GM18870 (cell line): ENCODE data around the gene PYCR2.
"Not testable (repeated sequence)": the region's sequence is repeated elsewhere in the genome, so short reads cannot be mapped to it uniquely, and the experiment has no call there.

Experiments used
- ATAC-seq: cut with Tn5 transposase; IDR thresholded peaks from one replicate; pipeline ENCODE4 v1.9.1; 2021; ENCODE audit warnings: moderate library complexity; ENCODE audit not compliant: unreplicated experiment

Gene PYCR2

DNA sequence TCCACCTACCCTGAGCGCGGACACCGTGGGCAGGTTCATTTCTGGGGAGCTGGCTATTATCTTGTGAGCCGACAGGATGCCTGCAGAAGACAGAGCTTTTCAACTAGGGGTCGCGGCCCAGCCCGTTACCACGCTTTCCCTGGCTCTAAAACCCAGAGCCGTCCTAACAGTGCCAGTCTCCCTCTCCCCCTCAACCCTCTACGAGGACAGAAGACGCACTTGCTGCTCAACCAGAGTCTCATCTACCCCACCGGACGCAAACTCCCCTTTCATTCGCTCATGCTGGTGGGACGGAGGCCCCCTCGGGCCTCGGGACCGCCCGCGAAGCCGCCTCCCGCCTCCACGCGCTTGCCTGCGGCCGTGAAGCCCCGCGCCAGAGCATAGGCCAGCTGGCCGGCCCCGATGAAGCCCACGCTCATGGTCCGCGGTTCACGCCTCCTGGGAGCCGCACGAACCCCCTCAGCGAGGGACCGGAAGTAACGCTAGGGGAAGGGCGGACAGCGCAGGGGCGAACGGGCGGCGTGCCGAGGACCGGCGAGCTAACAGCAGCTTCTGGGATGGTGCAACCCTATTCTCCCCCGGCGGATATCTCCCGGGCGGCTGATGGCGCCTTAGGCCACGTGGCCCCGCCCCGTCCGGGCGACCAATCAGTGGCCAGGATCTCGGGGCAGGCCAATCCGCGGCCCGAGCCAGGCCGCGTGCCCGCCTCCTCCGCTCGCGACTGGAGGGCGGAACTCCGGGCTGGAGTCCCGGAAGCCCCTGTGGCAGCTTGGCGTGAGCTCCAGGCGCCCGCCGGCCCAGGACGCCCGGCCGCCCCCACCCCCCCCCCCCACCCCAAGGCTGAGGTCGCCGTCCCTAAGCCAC is at the start of gene PYCR2:
TSS of gene PYCR2 (minus strand) at position 559 of the 864 bp plus-strand sequence. CDS start at position 419, 140 bp downstream.
- ATAC-seq: peak; percentile 93

DNA sequence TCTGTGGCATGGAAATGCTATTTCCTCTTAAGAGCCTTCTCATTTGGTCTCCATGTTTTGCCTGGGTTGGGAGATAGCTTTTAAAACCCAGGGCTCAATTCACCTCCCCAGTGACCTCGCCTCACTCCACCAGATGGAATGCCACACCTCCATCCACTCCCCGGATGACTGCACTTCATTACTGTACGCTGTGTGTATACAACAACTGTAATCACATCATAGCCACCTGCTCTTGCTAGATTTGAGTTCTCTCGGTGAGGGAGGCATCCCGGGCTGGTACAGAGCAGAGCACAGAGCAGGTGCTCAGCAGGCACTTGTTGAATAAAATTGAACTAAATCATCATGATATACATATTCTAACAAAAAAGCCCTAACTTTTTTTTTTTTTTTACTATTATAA is 49.1 kb upstream of the PYCR2 start:
- ATAC-seq: no peak

DNA sequence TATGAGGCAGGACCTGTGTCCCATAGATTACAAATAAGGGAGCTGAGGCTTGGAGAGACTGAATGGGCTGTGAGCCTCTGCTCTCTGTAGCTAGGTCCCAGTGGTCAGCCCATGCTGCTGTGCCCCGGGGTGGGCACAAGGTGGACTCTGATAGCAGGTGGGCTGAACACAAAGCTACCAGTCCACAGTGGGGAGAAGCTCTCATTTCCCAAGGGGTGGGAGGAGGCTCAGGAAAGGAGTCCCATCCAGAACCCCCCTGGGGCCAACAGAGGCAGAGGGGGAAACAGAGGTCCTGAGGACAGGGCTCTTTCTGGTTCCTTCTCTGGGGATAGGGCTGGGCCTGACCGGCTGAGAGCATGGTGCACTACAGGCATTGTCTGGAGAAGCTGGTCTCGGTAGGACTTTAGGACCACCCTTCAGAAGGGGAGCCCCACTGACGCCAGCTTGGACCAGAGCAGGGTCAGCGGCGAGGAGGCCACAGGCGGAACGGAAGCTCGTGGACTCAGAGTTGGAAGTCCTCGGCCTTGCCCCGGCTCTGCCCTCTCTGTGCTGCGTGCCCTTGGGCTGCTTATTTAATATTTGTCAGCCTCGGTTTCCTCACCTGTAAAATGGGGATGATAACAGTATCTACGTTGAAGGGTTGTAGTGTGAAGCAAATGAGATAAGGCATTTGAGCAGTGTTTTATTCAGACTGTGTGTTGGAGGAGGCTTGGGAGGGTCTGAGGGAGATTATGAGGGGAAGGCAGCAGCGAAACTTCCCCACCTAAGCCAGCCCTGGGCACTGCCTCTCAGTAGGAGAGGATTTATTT is 48.5 kb upstream of the PYCR2 start:
- ATAC-seq: no peak

DNA sequence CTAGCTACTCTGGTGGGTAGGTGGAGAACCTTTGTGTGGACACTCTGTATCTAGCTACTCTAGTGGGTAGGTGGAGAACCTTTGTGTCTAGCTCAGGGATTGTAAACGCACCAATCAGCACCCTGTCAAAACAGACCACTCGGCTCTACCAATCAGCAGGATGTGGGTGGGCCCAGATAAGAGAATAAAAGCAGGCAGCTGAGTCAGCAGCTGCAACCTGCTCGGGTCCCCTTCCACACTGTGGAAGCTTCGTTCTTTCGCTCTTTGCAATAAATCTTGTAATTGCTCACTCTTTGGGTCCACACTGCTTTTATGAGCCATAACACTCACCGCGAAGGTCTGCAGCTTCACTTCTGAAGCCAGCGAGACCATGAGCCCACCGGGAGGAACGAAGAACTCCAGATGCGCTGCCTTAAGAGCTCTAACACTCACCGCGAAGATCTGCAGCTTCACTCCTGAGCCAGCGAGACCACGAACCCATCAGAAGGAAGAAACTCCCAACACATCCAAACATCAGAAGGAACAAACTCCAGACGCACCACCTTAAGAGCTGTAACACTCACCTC is 46.6 kb upstream of the PYCR2 start:
- ATAC-seq: not testable (repeated sequence)

DNA sequence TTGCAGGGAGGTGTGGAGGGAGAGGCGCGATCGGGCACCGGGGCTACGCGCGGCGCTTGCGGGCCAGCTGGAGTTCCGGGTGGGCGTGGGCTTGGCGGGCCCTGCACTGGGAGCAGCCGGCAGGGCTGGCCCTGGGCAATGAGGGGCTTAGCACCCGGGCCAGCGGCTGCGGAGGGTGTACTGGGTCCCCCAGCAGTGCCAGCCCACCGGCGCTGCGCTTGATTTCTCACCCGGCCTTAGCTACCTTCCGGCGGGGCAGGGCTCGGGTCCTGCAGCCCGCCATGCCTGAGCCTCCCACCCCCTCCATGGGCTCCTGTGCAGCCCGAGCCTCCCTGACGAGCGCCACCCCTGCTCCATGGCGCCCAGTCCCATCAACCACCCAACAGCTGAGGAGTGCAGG is 45.7 kb upstream of the PYCR2 start:
- ATAC-seq: not testable (repeated sequence)

DNA sequence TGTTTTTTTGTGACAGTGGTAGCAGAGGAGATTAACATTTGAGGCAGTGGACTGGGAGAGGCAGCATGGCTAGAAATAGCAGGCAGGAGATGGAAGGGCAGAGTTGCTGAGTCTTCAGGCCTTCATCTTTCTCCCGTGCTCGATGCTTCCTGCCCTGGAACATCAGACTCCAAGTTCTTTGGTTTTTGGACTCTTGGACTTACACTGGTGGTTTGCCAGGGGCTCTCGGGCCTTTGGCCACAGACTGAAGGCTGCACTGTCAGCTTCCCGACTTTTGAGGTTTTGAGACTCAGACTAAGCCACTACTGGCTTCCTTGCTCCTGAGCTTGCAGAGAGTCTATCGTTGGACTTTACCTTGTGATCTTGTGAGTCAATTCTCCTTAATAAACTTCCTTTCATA is 41.2 kb upstream of the PYCR2 start:
- no peak for ATAC-seq

DNA sequence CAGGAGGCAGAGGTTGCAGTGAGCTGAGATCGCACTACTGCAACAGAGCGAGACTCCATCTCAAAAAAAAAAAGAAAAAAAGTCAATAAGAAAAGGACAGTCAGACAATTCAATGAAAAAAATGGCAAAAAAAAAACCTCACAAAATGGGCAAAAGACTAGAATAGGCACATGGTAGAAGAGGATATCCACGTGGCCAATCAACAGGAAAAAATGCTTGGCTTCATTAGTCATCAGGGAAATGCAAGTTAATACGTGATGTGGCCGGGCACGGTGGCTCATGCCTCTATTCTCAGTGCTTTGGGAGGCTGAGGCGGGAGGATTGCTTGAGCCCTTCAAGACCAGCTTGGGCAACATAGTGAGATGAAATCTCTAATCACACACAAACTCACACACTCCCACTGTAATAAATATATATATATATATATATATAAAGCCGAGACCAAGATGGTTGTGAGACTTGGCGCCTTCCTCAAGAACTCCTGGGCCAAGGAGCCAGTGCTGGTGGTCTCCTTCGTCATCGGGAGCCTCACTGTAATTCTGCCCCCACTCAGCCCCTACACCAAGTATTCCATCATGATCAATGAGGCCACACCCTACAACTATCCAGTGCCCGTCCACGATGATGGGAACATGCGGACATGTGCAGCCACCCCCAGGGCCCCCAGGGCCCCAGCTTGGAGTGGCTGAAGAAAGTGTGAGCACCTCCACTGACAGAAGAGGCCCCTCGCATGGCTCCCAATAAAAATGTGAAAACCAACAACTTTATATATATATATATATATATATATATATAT is 39.9 kb upstream of the PYCR2 start:
- no peak for ATAC-seq

DNA sequence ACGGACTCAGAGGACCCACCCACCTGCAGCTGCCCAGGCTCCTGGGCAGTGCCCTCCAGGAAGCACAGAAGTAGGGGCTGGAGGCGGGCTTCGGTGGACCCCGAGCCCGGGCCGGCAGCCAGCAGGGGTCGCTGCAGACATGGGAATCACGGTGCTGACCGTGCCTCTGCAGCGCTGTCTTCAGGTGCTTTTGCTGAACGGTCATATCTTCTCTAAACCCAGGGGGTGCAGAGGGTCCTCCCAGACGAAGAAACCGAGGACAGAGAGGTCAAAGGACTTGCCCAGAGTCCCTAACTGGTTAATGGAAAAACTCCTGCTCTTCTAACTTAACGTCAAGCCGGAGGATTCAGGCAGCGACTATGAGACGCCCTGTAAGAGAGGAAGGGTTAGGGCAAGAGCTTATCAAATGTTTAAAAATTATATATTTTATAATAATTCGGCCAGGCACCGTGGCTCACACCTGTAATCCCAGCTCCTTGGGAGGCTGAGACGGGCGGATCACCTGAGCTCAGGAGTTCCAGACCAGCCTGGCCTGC is 38.5 kb upstream of the PYCR2 start:
- ATAC-seq: no peak

DNA sequence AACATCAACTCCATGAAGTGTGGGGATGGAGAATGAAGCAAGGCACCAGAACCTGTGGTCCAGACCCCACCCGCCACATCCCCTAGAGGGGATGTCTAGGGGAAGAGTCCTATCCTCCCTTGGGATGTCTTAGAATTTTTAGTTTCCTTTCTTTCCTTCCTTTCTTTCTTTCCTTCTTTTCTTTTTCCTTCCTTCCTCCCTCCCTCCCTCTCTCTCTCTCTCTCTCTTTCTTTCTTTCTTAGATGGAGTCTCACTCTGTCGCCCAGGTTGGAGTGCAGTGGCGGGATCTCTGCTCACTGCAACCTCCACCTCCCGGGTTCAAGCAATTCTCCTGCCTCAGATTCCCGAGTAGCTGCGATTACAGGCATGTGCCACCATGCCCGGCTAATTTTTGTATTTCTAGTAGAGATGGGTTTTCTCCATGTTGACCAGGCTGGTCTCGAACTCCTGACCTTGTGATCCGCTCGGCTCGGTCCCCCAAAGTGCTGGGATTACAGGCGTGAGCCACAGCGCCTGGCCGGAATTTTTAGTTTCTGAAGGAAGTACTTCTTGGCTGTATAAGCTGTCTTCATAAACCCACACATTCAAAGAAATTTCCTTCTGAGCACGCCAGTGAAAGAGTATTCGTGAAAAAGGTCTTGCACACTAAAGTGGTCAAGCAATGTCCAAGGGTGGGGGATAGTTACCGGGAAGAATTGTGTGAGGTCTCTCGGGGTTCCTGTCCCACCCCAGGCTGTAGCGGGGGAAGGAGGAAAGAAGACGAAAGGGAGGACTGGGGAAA is 37.8 kb upstream of the PYCR2 start:
- ATAC-seq: no peak

DNA sequence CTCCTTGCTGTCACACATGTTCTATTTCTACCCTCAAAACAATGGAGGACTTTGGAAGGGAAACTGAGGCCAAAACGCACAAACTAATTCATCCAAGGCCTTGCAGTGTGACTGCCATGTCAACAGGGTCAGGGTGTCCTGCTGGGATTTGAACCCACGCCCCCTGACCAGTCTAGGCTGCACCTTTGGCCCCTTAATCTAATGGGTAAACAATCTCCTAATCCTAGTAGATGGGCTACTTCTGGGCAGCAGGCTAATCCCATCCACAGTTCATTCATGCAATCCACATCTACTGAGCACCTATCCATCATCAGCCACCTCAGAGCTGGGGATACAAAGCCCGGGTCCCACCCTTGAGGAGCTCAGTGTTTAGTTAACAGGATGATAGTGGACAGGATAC is 34.0 kb upstream of the PYCR2 start:
- ATAC-seq: no peak

DNA sequence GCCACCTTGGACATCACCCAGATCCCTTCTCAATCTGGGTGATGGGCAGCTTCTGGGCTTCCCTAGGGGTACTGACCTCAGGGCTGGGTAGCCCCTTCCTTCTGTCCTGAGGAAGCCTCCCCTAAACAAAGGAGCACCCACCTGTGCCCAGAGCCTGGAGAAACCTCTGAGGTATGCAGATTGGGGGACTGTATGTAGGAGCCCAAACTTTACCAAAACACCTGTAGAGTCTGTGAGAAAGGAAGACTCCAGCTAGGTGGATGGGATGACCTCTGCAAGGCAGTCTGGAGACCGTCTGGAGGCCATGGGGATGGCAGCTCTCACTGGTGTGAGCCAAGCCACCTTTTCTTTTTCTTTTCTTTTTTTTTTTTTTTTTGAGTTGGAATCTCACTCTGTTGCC is 30.7 kb upstream of the PYCR2 start:
- no peak for ATAC-seq

DNA sequence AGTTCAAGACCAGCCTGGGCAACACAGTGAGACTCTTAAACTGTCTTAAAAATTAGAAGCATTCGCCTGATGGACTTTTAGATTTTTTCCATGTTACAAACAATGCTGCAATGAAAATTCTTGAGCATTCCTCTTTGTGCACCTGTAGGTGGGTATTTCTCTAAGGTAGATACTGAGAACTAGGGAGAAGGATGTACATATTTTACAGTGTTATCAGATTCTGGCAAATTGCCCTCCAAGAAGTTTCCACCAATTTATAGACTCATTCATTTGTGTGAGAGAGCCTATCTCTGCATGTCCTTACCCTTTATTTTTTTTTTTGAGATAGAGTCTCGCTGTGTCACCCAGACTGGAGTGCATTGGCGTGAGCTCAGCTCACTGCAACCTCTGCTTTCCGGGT is 29.3 kb upstream of the PYCR2 start:
- ATAC-seq: no peak

DNA sequence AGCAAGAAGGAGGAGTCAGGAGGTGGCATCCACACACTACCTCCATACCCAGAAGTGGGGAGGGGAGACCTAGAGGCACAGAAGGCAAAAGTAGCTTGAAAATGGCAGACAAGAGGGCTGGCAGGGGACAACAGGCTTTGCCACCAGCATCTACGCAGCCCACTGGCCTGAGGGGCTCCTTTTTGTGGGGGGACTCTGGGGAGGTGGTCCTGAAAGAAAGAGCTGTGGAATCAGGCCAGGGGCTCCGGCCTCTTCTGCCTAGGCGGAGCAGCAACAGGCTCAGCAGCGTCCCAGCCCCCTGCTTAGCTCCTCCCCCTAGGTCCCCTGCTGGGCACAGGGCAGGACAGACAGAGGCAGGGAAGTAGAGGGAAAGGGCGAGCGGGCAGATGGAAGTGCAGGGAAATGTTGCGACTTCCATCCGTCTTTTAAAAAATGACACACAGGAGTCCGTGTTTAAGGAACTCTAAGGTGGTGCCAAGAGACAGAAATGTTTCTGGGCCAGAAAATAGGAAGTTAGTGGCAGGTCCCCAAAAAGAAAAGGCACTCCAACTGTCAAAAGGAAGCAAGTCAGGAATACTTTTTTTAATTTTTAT is 27.0 kb upstream of the PYCR2 start:
- no peak for ATAC-seq

DNA sequence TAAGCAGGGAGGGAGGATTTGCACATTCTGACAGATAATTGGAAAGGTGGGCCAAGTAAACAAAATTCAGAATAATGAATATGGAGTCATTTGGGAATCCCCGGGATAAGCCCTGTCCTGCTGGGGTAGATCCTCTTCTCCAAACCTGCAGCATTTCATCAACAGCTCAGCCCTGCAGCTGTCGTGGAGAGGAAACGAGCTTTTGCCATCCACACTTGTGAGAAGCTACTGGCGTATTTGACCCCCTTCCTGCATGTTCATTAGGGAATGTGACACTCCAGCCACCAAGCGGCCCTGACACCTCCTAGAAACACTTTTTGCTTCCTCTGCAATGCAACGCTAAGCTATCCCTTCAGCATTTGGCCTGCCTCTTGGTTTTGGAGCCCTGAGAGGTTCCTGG is 25.0 kb upstream of the PYCR2 start:
- no peak for ATAC-seq

DNA sequence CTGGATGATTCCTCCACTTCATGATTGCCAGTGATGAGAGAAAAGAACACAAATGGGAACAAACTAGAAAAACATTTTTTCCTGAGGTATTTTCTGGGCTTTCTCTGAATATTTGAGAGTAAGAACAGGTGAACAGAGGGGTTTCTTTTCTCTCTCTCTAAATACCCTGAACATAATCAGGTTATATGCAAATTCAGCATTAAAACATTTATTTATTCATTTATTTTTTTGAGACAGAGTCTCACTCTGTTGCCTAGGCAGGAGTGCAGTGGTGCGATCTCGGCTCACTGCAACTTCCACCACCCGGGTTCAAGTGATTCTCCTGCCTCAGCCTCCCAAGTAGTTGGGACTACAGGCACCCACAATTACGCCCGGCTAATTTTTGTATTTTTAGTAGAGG is 22.8 kb upstream of the PYCR2 start:
- ATAC-seq: no peak

DNA sequence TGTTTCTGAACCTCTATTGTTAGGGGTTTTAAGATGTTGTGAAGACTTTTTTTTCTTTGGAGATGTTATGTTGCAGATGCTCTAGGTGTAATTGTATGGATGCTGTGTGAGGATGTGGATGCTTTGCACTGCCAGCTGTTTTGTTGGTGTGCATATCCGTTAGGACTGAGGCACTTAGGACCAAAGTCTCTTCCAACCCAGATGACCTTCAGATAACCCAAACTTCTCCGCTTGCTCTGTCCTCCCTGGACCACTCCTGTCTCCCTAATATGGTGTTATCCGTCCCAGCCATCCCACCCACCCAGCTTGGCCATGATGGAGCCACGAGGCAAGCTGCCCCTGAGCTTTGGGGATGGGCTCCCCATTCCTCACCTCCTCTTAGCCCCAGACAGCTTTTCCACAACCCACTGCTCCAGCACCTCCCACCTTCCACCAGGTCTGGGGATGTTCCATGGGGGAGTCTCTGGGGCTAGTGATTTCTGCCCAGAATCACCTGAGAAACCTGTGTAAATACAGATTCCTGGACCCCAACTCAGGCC is 22.1 kb upstream of the PYCR2 start:
- no peak for ATAC-seq

DNA sequence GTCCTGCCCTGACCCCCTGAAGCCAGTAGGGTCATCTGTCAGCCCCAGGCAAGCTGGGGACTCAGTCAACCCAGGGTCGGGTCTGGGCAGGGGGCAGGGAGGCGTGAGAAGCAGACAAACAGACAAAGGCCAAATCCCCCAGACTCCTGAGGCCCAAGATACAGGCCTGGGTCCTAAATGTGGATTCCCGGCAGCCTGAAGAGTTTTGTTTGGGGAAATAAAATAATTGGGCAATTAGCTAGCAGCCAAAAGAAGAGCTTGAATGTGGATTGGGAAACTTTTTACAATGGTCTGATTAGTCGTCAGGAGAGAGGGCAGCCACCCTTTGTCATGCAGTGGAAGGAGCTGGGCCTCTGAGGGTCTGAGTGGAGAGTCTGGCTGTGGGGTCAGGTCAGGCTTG is 21.5 kb upstream of the PYCR2 start:
- no peak for ATAC-seq

DNA sequence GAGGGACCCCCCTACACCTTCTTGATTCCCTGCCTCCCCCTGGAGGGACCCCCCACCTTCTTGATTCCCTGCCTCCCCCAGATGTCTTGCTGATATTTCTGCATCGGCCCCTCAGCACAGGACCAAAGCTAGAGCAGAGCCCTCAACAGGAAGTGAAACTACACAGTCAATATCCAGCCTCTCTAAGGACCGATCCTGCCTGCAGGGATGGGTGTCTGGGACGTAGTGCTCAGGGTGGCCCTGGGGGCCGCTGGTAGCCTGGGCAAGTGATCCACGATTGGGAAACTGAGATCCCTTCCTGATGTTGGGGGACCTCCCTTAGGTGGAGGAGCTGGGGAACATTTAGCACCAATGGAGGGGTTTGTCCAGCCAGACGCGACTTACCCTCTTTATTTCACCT is 20.9 kb upstream of the PYCR2 start:
- peak; percentile 79 for ATAC-seq

DNA sequence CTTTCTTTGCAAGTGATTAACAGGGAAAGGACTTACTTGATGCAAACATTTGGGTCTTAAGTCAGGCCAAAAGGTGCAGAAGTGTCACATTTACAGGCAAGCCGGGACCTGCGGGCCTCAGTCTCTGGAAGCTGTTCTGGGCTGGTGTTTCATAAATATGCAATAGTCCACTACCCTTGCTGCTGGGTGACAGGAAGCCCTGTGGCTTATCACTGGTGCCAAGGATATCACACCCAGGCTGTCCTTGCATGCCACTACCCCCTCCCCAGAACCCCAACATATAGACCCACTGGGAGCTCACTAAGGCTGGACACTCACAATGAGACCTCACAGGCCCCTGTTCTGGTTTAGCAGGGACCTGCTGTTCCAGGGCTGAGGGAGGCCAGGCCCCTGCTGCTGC is 20.3 kb upstream of the PYCR2 start:
- ATAC-seq: no peak
